ENCODE data around the gene MPHOSPH9.

DNA sequence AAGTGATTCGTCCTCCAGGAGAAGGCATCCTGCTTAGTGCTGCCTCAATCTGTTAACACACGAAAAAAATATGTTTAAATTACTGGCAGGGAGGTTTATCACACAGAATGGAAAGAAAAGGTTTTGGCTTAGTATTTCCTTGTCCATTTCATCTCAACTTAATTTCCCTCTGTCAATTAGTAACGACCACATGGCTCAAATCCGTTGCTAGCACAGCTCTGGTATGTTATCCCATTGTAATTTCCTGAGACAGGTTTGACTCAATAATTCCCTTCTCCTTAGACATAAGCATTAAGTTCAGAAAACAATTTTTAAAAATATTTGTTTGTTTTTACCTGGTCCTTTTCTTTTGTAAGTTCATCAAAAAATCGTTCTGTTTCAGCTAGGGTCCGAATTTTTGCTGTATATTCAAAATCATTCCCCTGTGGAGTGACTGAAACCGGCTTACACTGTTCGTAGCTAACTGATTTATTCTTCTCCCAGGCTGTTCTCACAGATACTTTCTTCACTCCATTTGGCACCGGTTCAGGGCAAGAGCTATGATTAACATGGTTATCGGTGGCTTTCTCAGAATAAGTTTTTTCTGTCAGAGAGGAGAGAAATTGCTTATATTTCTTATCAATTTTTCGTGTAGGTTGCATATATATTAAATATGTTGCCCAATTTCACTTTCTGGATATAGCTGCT lies 72.0 kb downstream of the MPHOSPH9 start:
- no peak for TF ChIP-seq CTCF (IDR thresholded peaks at IDR 0.05)
- TF ChIP-seq POLR2AphosphoS5 (IDR thresholded peaks at IDR 0.05): no peak
- TF ChIP-seq POLR2A (IDR thresholded peaks at IDR 0.05): no peak

All from stomach (tissue), 4 donors.